HT-29 (cell line): ENCODE measurements around the gene INPP5F. TPM values are rescaled to one million over a fixed set of nuclear protein-coding genes. Genes with fewer than 3 reads are reported as not detected.

Source experiments
- DNase-seq: peaks from one replicate; pipeline ENCODE4 v3.0.0-alpha.2; 2015; ENCODE audit warnings: low spot score
- total RNA-seq: library from RNA; depleted of rRNA; stranded (reverse); fragments of >200 nt; shearing (Covaris generic); gene quantifications from 2 replicates; pipeline ENCODE4 v1.2.3, GENCODE V29; 2014

The INPP5F gene
- total RNA-seq, 1 experiment from 2014 or later: 5.8 TPM

DNA sequence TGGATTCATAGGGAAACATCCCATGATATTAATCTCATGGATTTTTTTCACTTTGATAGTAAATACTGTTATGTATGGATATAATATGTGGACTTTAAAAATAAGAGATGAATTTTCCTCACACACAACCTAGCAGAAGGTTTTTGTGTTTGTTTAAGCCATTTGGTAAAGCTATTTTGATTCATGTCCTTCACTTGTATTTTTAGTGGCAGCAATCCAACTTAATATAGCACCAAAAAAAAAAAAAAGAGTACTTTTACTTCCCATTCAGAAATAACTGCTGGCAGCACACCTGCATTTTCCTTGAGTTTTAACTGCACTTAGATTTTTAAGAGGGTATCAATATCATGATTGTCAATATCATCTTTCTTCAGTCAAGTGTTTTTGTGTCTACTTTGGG is 86.8 kb downstream of the INPP5F start:
- DNase-seq: no peak

DNA sequence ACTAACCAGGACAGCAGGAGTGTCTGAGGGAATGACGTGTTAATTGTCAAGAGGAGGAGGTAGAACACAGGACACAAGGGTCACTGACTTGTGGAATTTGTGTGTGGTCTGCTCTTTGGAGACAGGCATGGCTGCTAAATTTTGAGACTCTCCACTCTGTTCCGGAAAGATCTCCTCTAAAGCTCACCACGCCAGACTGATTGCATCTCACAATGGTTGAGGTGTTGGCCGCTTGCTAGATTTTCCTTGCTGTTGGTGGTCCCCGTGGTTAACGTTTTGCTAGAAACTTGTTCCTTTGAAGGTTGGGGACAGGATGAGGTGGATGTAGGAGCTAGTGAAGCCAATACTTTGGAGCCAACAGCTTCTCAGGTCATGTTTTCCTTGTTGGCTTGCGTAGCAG is 89.8 kb downstream of the INPP5F start:
- no peak for DNase-seq

GRCh38 chr10:119817991-119818888 is 92.4 kb downstream of the INPP5F start:
- DNase-seq: no peak

DNA sequence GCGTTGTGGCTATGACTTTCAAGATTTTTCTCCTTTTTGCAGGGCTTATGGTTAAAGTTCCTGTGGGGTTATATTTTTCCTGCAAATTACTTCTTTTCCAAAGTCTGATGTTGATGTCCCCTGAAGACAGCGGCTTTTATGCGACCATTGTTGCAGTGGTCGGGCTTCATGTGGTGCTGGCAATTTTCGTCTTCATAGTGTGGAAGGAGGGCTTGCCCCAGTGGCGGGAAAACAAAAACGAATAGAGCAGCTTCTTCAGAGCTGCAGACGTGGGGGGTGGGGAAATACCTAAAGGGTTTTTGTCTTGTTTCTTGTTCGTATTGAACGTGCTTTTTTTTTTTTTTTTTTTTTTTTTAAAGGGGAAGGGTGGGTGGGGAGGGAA is 93.0 kb downstream of the INPP5F start:
- DNase-seq: no peak

- no peak for DNase-seq
Observed at GRCh38 chr10:119821182-119821581, 95.3 kb downstream of the INPP5F start.

- no peak for DNase-seq
Observed at GRCh38 chr10:119824299-119824698, 98.4 kb downstream of the INPP5F start.

GRCh38 chr10:119826771-119827170 is 100.9 kb downstream of the INPP5F start:
- DNase-seq: no peak

DNA sequence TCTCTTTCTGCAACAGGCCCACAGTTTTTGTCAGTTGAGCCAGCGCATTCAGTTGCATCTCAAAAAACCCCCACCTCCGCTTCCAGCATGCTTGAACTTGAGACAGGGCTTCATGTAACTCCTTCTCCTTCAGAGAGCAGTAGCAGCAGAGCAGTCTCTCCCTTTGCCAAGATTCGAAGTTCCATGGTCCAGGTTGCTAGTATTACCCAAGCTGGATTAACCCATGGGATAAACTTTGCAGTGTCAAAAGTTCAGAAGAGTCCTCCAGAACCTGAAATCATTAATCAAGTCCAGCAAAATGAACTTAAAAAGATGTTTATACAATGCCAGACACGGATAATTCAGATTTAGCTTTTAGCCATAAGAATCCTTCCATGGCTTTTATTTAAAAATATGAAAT is 101.6 kb downstream of the INPP5F start:
- DNase-seq: no peak

GRCh38 chr10:119829429-119829828 is 103.6 kb downstream of the INPP5F start:
- DNase-seq: no peak

DNA sequence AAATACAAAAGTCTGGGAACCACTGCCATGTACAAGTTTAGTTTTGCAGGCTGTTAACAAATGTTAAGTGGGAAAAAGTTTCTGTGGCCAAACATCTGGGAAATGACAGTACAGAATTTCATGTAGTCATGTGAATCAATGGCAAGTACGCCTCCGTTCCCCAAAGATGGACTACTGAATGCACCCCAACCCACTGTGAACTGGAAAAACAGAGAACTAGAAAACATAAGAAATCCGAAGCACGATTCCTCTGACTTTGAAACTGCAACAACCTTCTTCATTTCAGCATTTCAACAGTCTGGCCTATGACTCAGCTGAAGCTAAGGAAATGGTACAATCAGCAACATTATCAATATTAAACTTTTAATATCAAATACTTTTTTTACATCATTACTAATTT is 105.0 kb downstream of the INPP5F start:
- no peak for DNase-seq

DNA sequence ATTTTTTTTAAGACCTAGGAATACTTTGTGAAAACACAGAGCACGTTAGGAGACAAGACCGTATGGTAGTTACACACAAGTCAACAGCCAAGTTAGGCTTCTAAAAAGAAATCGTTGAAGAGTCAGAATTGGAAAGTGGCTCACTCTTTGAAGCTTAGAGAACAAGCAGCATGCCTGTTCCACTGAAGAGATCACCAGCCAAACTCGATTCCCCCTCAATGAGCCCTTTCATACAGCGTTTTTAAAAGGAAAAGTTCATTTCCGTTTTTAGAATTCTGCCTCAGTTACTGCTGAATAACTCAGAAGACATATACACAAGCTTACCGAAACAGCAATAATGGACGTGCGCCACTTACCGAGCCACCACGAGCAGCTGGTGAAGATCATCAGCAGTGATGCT is 105.8 kb downstream of the INPP5F start:
- DNase-seq: no peak

GRCh38 chr10:119832951-119833350 is 107.1 kb downstream of the INPP5F start:
- DNase-seq: no peak

DNA sequence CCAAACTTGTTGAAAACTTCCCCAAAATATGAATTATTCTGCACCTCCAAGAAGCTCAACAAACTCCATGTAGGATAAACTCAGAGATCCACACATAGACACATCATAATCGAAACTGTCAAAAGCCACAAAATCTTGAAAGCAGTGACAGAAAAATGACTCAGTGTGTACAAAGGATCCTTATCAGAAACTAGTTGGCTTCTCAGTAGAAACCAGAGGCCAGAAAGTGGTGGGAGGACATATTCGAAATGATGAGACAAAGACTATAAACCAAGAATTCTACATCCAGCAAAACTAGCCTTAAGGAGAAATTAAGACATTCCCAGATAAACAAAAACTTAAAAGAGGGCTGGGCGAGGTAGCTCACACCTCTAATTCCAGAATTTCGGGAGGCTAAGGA is 108.3 kb downstream of the INPP5F start:
- no peak for DNase-seq

DNA sequence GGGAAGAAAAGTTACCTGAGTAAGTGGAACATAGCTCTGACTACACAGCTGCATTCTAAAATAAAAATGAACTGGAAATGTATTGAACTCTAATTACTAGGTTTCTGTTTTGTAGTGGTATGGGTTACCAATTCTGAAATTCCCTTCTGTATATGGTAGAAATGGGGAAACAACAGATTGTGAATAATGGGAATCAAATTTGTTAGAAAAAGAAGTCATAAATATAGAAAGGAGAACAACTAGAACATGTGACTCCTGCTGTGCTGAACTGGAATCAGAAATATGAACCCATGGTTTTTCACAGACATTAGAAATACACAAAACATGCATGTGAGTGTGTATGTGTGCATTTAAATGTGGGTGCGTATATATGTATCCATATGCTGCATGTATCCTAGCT is 119.8 kb downstream of the INPP5F start:
- no peak for DNase-seq

- no peak for DNase-seq
Observed at GRCh38 chr10:119849031-119849789, 123.4 kb downstream of the INPP5F start.

GRCh38 chr10:119849944-119850343 is 124.1 kb downstream of the INPP5F start:
- no peak for DNase-seq

DNA sequence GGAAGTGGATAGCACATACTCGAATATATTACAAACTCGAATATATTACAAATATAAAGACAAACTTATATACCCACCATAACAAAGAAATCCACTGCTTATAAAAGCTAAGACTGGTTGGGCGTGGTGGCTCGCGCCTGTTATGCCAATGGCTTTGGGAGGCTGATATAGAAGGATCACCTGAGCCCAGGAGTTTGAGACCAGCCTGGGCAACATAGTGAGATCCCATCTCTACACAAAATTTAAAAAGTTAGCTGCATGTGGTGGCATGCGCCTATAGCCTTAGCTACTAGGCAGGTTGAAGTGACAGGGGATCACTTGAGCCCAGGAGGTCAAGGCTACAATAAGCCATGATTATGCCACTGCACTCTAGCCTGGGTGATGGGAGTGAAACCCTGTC is 126.4 kb downstream of the INPP5F start:
- no peak for DNase-seq

DNA sequence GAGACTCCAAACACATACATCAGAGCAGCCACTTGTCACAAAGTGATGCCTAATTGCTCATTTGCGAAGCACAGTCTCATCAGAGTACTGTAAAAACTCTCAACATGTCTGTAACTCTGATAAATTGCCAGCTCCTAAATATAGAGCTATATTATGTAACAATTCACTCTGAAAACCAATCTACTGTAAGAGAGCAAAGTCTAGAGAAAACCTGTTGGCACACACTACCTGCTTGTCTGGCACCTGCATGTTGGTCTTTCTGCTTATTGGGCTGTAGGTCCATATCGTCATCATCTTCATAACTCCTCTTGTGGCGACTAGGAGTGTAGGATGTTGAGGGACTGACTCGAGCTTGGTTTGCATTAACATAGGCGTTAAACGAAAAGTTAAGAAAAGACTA is 127.0 kb downstream of the INPP5F start:
- no peak for DNase-seq

DNA sequence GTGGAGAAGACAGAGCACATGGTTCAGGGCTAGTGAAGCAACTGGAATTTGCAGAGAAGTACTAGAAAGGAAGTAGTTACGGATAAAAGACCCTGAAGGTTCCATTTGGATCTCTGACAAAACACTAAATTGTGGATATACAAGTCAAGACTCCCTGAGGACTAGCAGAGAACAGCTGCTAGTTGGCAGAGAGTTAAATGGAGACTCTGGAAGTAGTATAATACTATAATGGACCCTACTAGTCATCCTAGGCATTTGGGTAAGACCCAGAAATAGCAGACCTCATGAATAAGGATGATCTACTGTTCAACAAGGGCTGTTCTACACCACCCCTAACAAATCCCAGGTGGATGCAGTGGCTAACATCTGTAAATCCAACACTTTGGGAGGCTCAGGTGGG is 127.7 kb downstream of the INPP5F start:
- DNase-seq: no peak

- DNase-seq: no peak
Observed at GRCh38 chr10:119858063-119858462, 132.2 kb downstream of the INPP5F start.

GRCh38 chr10:119859420-119860258 is 133.8 kb downstream of the INPP5F start:
- DNase-seq: peak; percentile 54
